Fibroblast of lung (primary cell): ENCODE measurements around the gene DCD. TPM values are rescaled to one million over a fixed set of nuclear protein-coding genes. Genes with fewer than 3 reads are reported as not detected.

ENCODE experiments used
- DNase-seq, 2 donors: peaks; one replicate each; pipeline versions ENCODE4 v3.0.0 to v3.0.0-alpha.2; 2010; ENCODE audit warnings: low read depth in 2 of 2
- H2AFZ ChIP-seq: 2 replicates; pipeline ENCODE4 v1.5.1; 2012; ENCODE audit warnings: low read length, control low read depth, inconsistent platforms
- H3K27ac ChIP-seq: 2 replicates; pipeline ENCODE4 v1.5.1; 2011; ENCODE audit warnings: low read length, control low read depth; ENCODE audit not compliant: insufficient read depth
- H3K27me3 ChIP-seq: 2 replicates; pipeline ENCODE4 v1.5.1; 2011; ENCODE audit warnings: mild to moderate bottlenecking, low read length; ENCODE audit not compliant: control insufficient read depth, insufficient read depth
- H3K36me3 ChIP-seq: 2 replicates; pipeline ENCODE4 v1.5.1; 2011; ENCODE audit warnings: low read length; ENCODE audit not compliant: control insufficient read depth, insufficient read depth
- H3K4me1 ChIP-seq: 2 replicates; pipeline ENCODE4 v1.5.1; 2011; ENCODE audit warnings: low read length; ENCODE audit not compliant: control insufficient read depth, insufficient read depth; ENCODE audit errors: extremely low read depth
- H3K4me2 ChIP-seq: 2 replicates; pipeline ENCODE4 v1.5.1; 2011; ENCODE audit warnings: low read length, control low read depth; ENCODE audit not compliant: insufficient read depth; ENCODE audit errors: extremely low read depth
- H3K4me3 ChIP-seq, 4 experiments: fragments of 200-600 bp in 1 of 4; sonication (generic) in 1 of 4; replicated peaks in 1 of 4; 2 replicates each; pipeline ENCODE4 v1.5.1; 2011 to 2016; ENCODE audit warnings: low read length in 4 of 4, low read depth in 3 of 4, mild to moderate bottlenecking in 3 of 4, control low read depth in 2 of 4, inconsistent platforms in 1 of 4, mixed read lengths in 1 of 4; ENCODE audit not compliant: insufficient read depth in 1 of 4; ENCODE audit errors: control extremely low read depth in 1 of 4
- H3K79me2 ChIP-seq: 2 replicates; pipeline ENCODE4 v1.5.1; 2012; ENCODE audit warnings: mild to moderate bottlenecking, low read length, inconsistent platforms; ENCODE audit not compliant: control insufficient read depth, insufficient read depth
- H3K9ac ChIP-seq: 2 replicates; pipeline ENCODE4 v1.5.1; 2011; ENCODE audit warnings: mild to moderate bottlenecking, low read length, control low read depth; ENCODE audit not compliant: insufficient read depth
- H3K9me3 ChIP-seq: 2 replicates; pipeline ENCODE4 v1.5.1; 2012; ENCODE audit warnings: low read depth, low read length; ENCODE audit not compliant: control insufficient read depth, insufficient read depth
- H4K20me1 ChIP-seq: 2 replicates; pipeline ENCODE4 v1.5.1; 2011; ENCODE audit warnings: low read length; ENCODE audit not compliant: control insufficient read depth, insufficient read depth; ENCODE audit errors: extremely low read depth
- CTCF ChIP-seq, 2 donors: IDR thresholded peaks in 1 of 2; conservative IDR thresholded peaks in 1 of 2; 1 replicate in 1 of 2; 2 replicates in 1 of 2; pipeline ENCODE4 v1.5.1; 2011 to 2012; ENCODE audit warnings: low read length in 2 of 2, control low read depth in 1 of 2, inconsistent platforms in 1 of 2, low read depth in 1 of 2, mild to moderate bottlenecking in 1 of 2
- EZH2 ChIP-seq: IDR thresholded peaks from 2 replicates; pipeline ENCODE4 v1.5.1; 2012; ENCODE audit warnings: low read length, control low read depth, mild to moderate bottlenecking; ENCODE audit errors: missing control alignments
- polyA plus RNA-seq, 2 donors: library from polyadenylated mRNA; depleted of rRNA in 1 of 2; stranded (reverse) in 1 of 2; unstranded in 1 of 2; fragments of >200 nt; gene quantifications; 2 replicates each; pipeline ENCODE4 v1.2.1, GENCODE V29; 2011 to 2012; ENCODE audit warnings: missing spikeins in 1 of 2
- total RNA-seq: library from RNA; depleted of rRNA; stranded (reverse); fragments of >200 nt; gene quantifications from 2 replicates; pipeline ENCODE4 v1.2.1, GENCODE V29; 2014

The DCD gene
- total and polyA plus RNA-seq, 2 donors (not counting 1 experiment from before 2014, with no cell fraction given), result not detected

GRCh38 chr12:54634795-54635194, 13.4 kb downstream of the DCD start, which contains the start of gene LACRT:
TSS of gene LACRT (minus strand) at chr12:54634895. CDS start at chr12:54634841, 54 bp downstream.
- Histone ChIP-seq H3K4me3 (no peak within 1 kb of the TSS), H3K27ac (no peak within 1 kb of the TSS), H3K79me2 (no peaks in the 10 kb centered on the region), H3K9me3 (no peaks in the 10 kb centered on the region), H3K4me2 (no peak within 1 kb of the TSS), H3K36me3 (no peaks in the 10 kb centered on the region), H3K27me3 (no peaks in the 10 kb centered on the region), H3K4me1 (no peaks in the 10 kb centered on the region), H3K9ac (no peak within 1 kb of the TSS), H4K20me1 (no peaks in the 10 kb centered on the region), H2AFZ (no peak within 1 kb of the TSS)
- no peak for TF ChIP-seq CTCF (conservative IDR thresholded peaks at IDR 0.05 in 1 of 2, IDR thresholded peaks at IDR 0.05 in 1 of 2; ENCODE audit: low read depth in 1 of 2, low read length in 2 of 2)
- TF ChIP-seq EZH2, result no peak
- DNase-seq, result no peak

GRCh38 chr12:54631988-54632728, 16.0 kb downstream of the DCD start:
- Histone ChIP-seq H3K4me3 (no peak overlapping the region), H3K27ac (no peak overlapping the region), H3K79me2 (no peaks in the 10 kb centered on the region), H3K27me3 (no peaks in the 10 kb centered on the region), H3K9ac (no peak overlapping the region), H3K9me3 (no peaks in the 10 kb centered on the region), H3K36me3 (no peaks in the 10 kb centered on the region), H3K4me1 (no peaks in the 10 kb centered on the region), H3K4me2 (no peak overlapping the region), H2AFZ (no peak overlapping the region), H4K20me1 (no peaks in the 10 kb centered on the region)
- no peak for TF ChIP-seq EZH2
- no peak for TF ChIP-seq CTCF (conservative IDR thresholded peaks at IDR 0.05 in 1 of 2, IDR thresholded peaks at IDR 0.05 in 1 of 2; ENCODE audit: low read depth in 1 of 2, low read length in 2 of 2)
- DNase-seq, result no peak

GRCh38 chr12:54631551-54631950, 16.6 kb downstream of the DCD start:
- Histone ChIP-seq H3K4me1 (no peaks in the 10 kb centered on the region), H3K4me2 (no peak overlapping the region), H3K9ac (no peak overlapping the region), H3K79me2 (no peaks in the 10 kb centered on the region), H3K27me3 (no peaks in the 10 kb centered on the region), H3K36me3 (no peaks in the 10 kb centered on the region), H3K27ac (no peak overlapping the region), H3K4me3 (no peak overlapping the region), H4K20me1 (no peaks in the 10 kb centered on the region), H2AFZ (no peak overlapping the region), H3K9me3 (no peaks in the 10 kb centered on the region)
- TF ChIP-seq EZH2, result no peak
- no peak for TF ChIP-seq CTCF (conservative IDR thresholded peaks at IDR 0.05 in 1 of 2, IDR thresholded peaks at IDR 0.05 in 1 of 2; ENCODE audit: low read depth in 1 of 2, low read length in 2 of 2)
- no peak for DNase-seq
